Activated CD4-positive, CD25-positive, alpha-beta regulatory T cell treated with anti-CD3 and anti-CD28 coated beads, Interleukin-2, amount 50 U/mL, for 16 hours (primary cell): ENCODE measurements around the gene PSAP.

Experiments used
- DNase-seq: peaks from one replicate; pipeline ENCODE4 v3.0.0-alpha.2; 2020; ENCODE audit warnings: low read depth, low spot score

The PSAP gene

GRCh38 chr10:71810048-71810750 lies 40.9 kb downstream of the PSAP start:
- DNase-seq: no peak

- DNase-seq: no peak
Measured at GRCh38 chr10:71809628-71810027, 41.4 kb downstream of the PSAP start.

- DNase-seq: no peak
Measured at GRCh38 chr10:71807557-71808510, 43.2 kb downstream of the PSAP start.

GRCh38 chr10:71806704-71807556 lies 44.1 kb downstream of the PSAP start:
- DNase-seq: no peak

GRCh38 chr10:71805776-71806703 lies 45.0 kb downstream of the PSAP start:
- DNase-seq: no peak

- no peak for DNase-seq
Measured at GRCh38 chr10:71804077-71804476, 47.0 kb downstream of the PSAP start.

GRCh38 chr10:71802715-71803488 lies 48.1 kb downstream of the PSAP start:
- DNase-seq: no peak

GRCh38 chr10:71802235-71802634 lies 48.8 kb downstream of the PSAP start:
- DNase-seq: no peak

- DNase-seq: no peak
Measured at GRCh38 chr10:71801361-71801760, 49.7 kb downstream of the PSAP start.

GRCh38 chr10:71799608-71800453 lies 51.2 kb downstream of the PSAP start:
- DNase-seq: no peak

GRCh38 chr10:71799112-71799511 lies 51.9 kb downstream of the PSAP start:
- no peak for DNase-seq

GRCh38 chr10:71798308-71798624 lies 52.8 kb downstream of the PSAP start:
- no peak for DNase-seq

GRCh38 chr10:71797533-71798307 lies 53.3 kb downstream of the PSAP start:
- no peak for DNase-seq

GRCh38 chr10:71796749-71797405 lies 54.2 kb downstream of the PSAP start:
- no peak for DNase-seq

GRCh38 chr10:71795248-71795647 lies 55.8 kb downstream of the PSAP start:
- no peak for DNase-seq

- DNase-seq: no peak
Measured at GRCh38 chr10:71790749-71791440, 60.2 kb downstream of the PSAP start.

GRCh38 chr10:71789871-71790270 lies 61.2 kb downstream of the PSAP start:
- no peak for DNase-seq
